Measurements from ENCODE around the gene ACKR3.

ACKR3 gene

GRCh38 chr2:236552581-236553363 is 16.9 kb upstream of the ACKR3 start:
- no peak for TF ChIP-seq CTCF (conservative IDR thresholded peaks at IDR 0.05; ENCODE audit: low read length)
- H3K4me3 ChIP-seq (ENCODE audit: low read length), result no peak overlapping the region
- DNase-seq (ENCODE audit: low read depth), result no peak

- TF ChIP-seq CTCF (conservative IDR thresholded peaks at IDR 0.05; ENCODE audit: low read length), result no peak
- DNase-seq (ENCODE audit: low read depth), result no peak
- H3K4me3 ChIP-seq (ENCODE audit: low read length), result no peak overlapping the region
Measured at GRCh38 chr2:236553522-236553921, 16.1 kb upstream of the ACKR3 start.

- no peak for TF ChIP-seq CTCF (conservative IDR thresholded peaks at IDR 0.05; ENCODE audit: low read length)
- DNase-seq (ENCODE audit: low read depth), result no peak
- H3K4me3 ChIP-seq (ENCODE audit: low read length), result no peak overlapping the region
Measured at GRCh38 chr2:236554629-236555282, 14.9 kb upstream of the ACKR3 start.

- H3K4me3 ChIP-seq (ENCODE audit: low read length), result no peak overlapping the region
- no peak for DNase-seq (ENCODE audit: low read depth)
- no peak for TF ChIP-seq CTCF (conservative IDR thresholded peaks at IDR 0.05; ENCODE audit: low read length)
Measured at GRCh38 chr2:236555481-236555880, 14.1 kb upstream of the ACKR3 start.

GRCh38 chr2:236557306-236558030 is 12.2 kb upstream of the ACKR3 start:
- no peak overlapping the region for H3K4me3 ChIP-seq (ENCODE audit: low read length)
- DNase-seq (ENCODE audit: low read depth), result no peak
- no peak for TF ChIP-seq CTCF (conservative IDR thresholded peaks at IDR 0.05; ENCODE audit: low read length)

- TF ChIP-seq CTCF (conservative IDR thresholded peaks at IDR 0.05; ENCODE audit: low read length), result no peak
- DNase-seq (ENCODE audit: low read depth), result no peak
- no peak overlapping the region for H3K4me3 ChIP-seq (ENCODE audit: low read length)
Measured at GRCh38 chr2:236558036-236558435, 11.6 kb upstream of the ACKR3 start.
